HG03342 (cell line): ENCODE results near the gene CFAP74.

Experiments used
- ATAC-seq: cut with Tn5 transposase; IDR thresholded peaks from one replicate; pipeline ENCODE4 v1.9.1; 2021; ENCODE audit warnings: mild to moderate bottlenecking, moderate library complexity; ENCODE audit not compliant: unreplicated experiment

CFAP74 gene

GRCh38 chr1:1901641-1902294 lies 101.8 kb downstream of the CFAP74 start:
- ATAC-seq: no peak

GRCh38 chr1:1900883-1901640 lies 102.5 kb downstream of the CFAP74 start:
- ATAC-seq: no peak

GRCh38 chr1:1899967-1900327 lies 103.6 kb downstream of the CFAP74 start:
- ATAC-seq: no peak

GRCh38 chr1:1899266-1899966 lies 104.2 kb downstream of the CFAP74 start:
- ATAC-seq: no peak

GRCh38 chr1:1898246-1898933 lies 105.2 kb downstream of the CFAP74 start:
- ATAC-seq: no peak

GRCh38 chr1:1895456-1896336 lies 107.9 kb downstream of the CFAP74 start:
- no peak for ATAC-seq

- ATAC-seq: no peak
Measured at GRCh38 chr1:1895060-1895418, 108.5 kb downstream of the CFAP74 start.

- no peak for ATAC-seq
Measured at GRCh38 chr1:1894354-1895059, 109.1 kb downstream of the CFAP74 start.

GRCh38 chr1:1893997-1894353 lies 109.6 kb downstream of the CFAP74 start:
- ATAC-seq: no peak

GRCh38 chr1:1893291-1893985 lies 110.1 kb downstream of the CFAP74 start:
- no peak for ATAC-seq

- no peak for ATAC-seq
Measured at GRCh38 chr1:1892763-1893120, 110.8 kb downstream of the CFAP74 start.

- no peak for ATAC-seq
Measured at GRCh38 chr1:1892079-1892762, 111.4 kb downstream of the CFAP74 start.

GRCh38 chr1:1891349-1892078 lies 112.1 kb downstream of the CFAP74 start:
- no peak for ATAC-seq

GRCh38 chr1:1890506-1891348 lies 112.9 kb downstream of the CFAP74 start, which contains the start of gene GNB1:
TSS of gene GNB1 (minus strand) at chr1:1891087. CDS start at chr1:1825453, 65,634 bp downstream.
- ATAC-seq: peak; percentile 66

GRCh38 chr1:1889847-1890505 lies 113.6 kb downstream of the CFAP74 start:
- peak; percentile 26 for ATAC-seq

- no peak for ATAC-seq
Measured at GRCh38 chr1:1889090-1889750, 114.4 kb downstream of the CFAP74 start.
